Osteoblast (primary cell): ENCODE measurements around the gene FNBP1. TPM values are rescaled to one million over a fixed set of nuclear protein-coding genes. Genes with fewer than 3 reads are reported as not detected.
"Not testable (repeated sequence)": the region's sequence is repeated elsewhere in the genome, so short reads cannot be mapped to it uniquely, and the experiment has no call there.

Source experiments
- DNase-seq: peaks from one replicate; pipeline ENCODE4 v3.0.0; 2011; ENCODE audit warnings: low spot score, mixed read lengths; ENCODE audit not compliant: insufficient read length; ENCODE audit errors: missing footprints
- H2AFZ ChIP-seq: 2 replicates; pipeline ENCODE4 v1.6.0; 2011; ENCODE audit warnings: mild to moderate bottlenecking, low read length
- H3K27ac ChIP-seq: 2 replicates; pipeline ENCODE4 v1.5.1; 2011; ENCODE audit warnings: mild to moderate bottlenecking, low read depth, low read length, moderate library complexity
- H3K27me3 ChIP-seq: 2 replicates; pipeline ENCODE4 v1.6.0; 2012; ENCODE audit warnings: mild to moderate bottlenecking, control low read depth, inconsistent platforms, low read length, moderate library complexity; ENCODE audit not compliant: insufficient read depth
- H3K36me3 ChIP-seq: 2 replicates; pipeline ENCODE4 v1.5.1; 2011; ENCODE audit warnings: mild to moderate bottlenecking, low read length, control low read depth, moderate library complexity; ENCODE audit not compliant: insufficient read depth
- H3K4me1 ChIP-seq: 2 replicates; pipeline ENCODE4 v1.5.1; 2011; ENCODE audit warnings: mild to moderate bottlenecking, low read length, control low read depth, moderate library complexity; ENCODE audit not compliant: insufficient read depth
- H3K4me2 ChIP-seq: 2 replicates; pipeline ENCODE4 v1.6.0; 2011; ENCODE audit warnings: mild to moderate bottlenecking, low read length; ENCODE audit not compliant: insufficient read depth
- H3K4me3 ChIP-seq: fragments of 200-600 bp; sonication (generic); 3 replicates; pipeline ENCODE4 v1.5.1; 2012; ENCODE audit warnings: mild to moderate bottlenecking, low read length, inconsistent platforms; ENCODE audit not compliant: insufficient read depth
- H3K79me2 ChIP-seq: 2 replicates; pipeline ENCODE4 v1.6.0; 2012; ENCODE audit warnings: mild to moderate bottlenecking, low read length, control low read depth, inconsistent platforms; ENCODE audit not compliant: insufficient read depth
- H3K9me3 ChIP-seq: 2 replicates; pipeline ENCODE4 v1.5.1; 2011; ENCODE audit warnings: low read depth, low read length, control low read depth
- H4K20me1 ChIP-seq: 2 replicates; pipeline ENCODE4 v1.6.0; 2012; ENCODE audit warnings: mild to moderate bottlenecking, low read length, control low read depth; ENCODE audit not compliant: insufficient read depth
- CTCF ChIP-seq: IDR thresholded peaks from 2 replicates; pipeline ENCODE4 v1.5.1; 2011; ENCODE audit warnings: mild to moderate bottlenecking, low read depth, low read length, moderate library complexity; ENCODE audit errors: extremely low read depth
- total RNA-seq: library from RNA; depleted of rRNA; stranded (reverse); fragments of >200 nt; gene quantifications from 2 replicates; pipeline ENCODE4 v1.2.3, GENCODE V29; 2012

The FNBP1 gene
- total RNA-seq, 1 donor, result 31.8 TPM

GRCh38 chr9:129891569-129891968 lies 151.4 kb downstream of the FNBP1 start:
- TF ChIP-seq CTCF, result no peak
- H3K4me3 ChIP-seq, result peak overlapping the region; percentile 27
- H2AFZ ChIP-seq, result no peak overlapping the region
- H3K79me2 ChIP-seq, result no peaks in the 10 kb centered on the region
- H3K27ac ChIP-seq, result no peak overlapping the region
- H3K9me3 ChIP-seq, result no peaks in the 10 kb centered on the region
- no peaks in the 10 kb centered on the region for H3K27me3 ChIP-seq
- peaks cover 20% of the 10 kb centered on the region for H3K36me3 ChIP-seq
- H4K20me1 ChIP-seq, result no peaks in the 10 kb centered on the region
- DNase-seq, result peak; percentile 44
- peaks cover 10% of the 10 kb centered on the region for H3K4me1 ChIP-seq
- peak overlapping the region; percentile 71 for H3K4me2 ChIP-seq

GRCh38 chr9:129890718-129891299 lies 152.2 kb downstream of the FNBP1 start:
- not testable (repeated sequence) for H2AFZ ChIP-seq

GRCh38 chr9:129889941-129890717 lies 152.9 kb downstream of the FNBP1 start:
- H3K9me3 ChIP-seq, result no peaks in the 10 kb centered on the region
- H3K27me3 ChIP-seq, result no peaks in the 10 kb centered on the region
- H3K4me3 ChIP-seq, result no peak overlapping the region
- H3K27ac ChIP-seq, result no peak overlapping the region
- H3K36me3 ChIP-seq, result peaks cover 9% of the 10 kb centered on the region
- no peak overlapping the region for H3K4me2 ChIP-seq
- TF ChIP-seq CTCF, result no peak
- H3K79me2 ChIP-seq, result no peaks in the 10 kb centered on the region
- no peaks in the 10 kb centered on the region for H4K20me1 ChIP-seq
- H2AFZ ChIP-seq, result no peak overlapping the region
- H3K4me1 ChIP-seq, result peaks cover 20% of the 10 kb centered on the region
- DNase-seq, result no peak

More at GRCh38 chr9:129890718-129891299, 152.2 kb downstream of the FNBP1 start:
- peaks cover 16% of the 10 kb centered on the region for H3K4me1 ChIP-seq
- not testable (repeated sequence) for DNase-seq, H3K27me3 ChIP-seq, H3K79me2 ChIP-seq, H3K4me3 ChIP-seq, H3K9me3 ChIP-seq, H3K4me2 ChIP-seq, H4K20me1 ChIP-seq, H3K27ac ChIP-seq
- H3K36me3 ChIP-seq, result peaks cover 15% of the 10 kb centered on the region

- Histone ChIP-seq H3K4me1 (peaks cover 28% of the 10 kb centered on the region), H3K27ac (no peak overlapping the region), H3K4me2 (no peak overlapping the region), H4K20me1 (no peaks in the 10 kb centered on the region), H3K9me3 (no peaks in the 10 kb centered on the region), H3K36me3 (peaks cover 5% of the 10 kb centered on the region), H3K4me3 (no peak overlapping the region), H2AFZ (no peak overlapping the region), H3K79me2 (no peaks in the 10 kb centered on the region), H3K27me3 (no peaks in the 10 kb centered on the region)
- no peak for DNase-seq
- no peak for TF ChIP-seq CTCF
Observed at GRCh38 chr9:129889122-129889940, 153.7 kb downstream of the FNBP1 start.
